Skeletal muscle tissue (tissue), 4 donors: Measurements from ENCODE around the gene ARHGAP10. TPM values are rescaled to one million over a fixed set of nuclear protein-coding genes. Genes with fewer than 3 reads are reported as not detected.

Experiments used
- H3K27ac ChIP-seq: one replicate; pipeline ENCODE4 v1.7.0; 2013; ENCODE audit warnings: mild to moderate bottlenecking, low read depth, low read length, inconsistent platforms
- H3K27me3 ChIP-seq, 3 donors: one replicate each; pipeline ENCODE4 v1.7.0; 2013; ENCODE audit warnings: low read length in 3 of 3; ENCODE audit not compliant: control insufficient read depth in 3 of 3, insufficient read depth in 3 of 3
- H3K36me3 ChIP-seq, 3 donors: one replicate each; pipeline ENCODE4 v1.7.0; 2013; ENCODE audit warnings: low read length in 3 of 3; ENCODE audit not compliant: control insufficient read depth in 3 of 3, insufficient read depth in 3 of 3
- H3K4me1 ChIP-seq, 3 donors: one replicate each; pipeline ENCODE4 v1.7.0; 2013; ENCODE audit warnings: low read length in 3 of 3, mild to moderate bottlenecking in 3 of 3; ENCODE audit not compliant: control insufficient read depth in 3 of 3, insufficient read depth in 3 of 3
- H3K4me3 ChIP-seq, 3 donors: one replicate each; pipeline ENCODE4 v1.7.0; 2013; ENCODE audit warnings: low read length in 3 of 3
- H3K9ac ChIP-seq, 3 donors: one replicate each; pipeline ENCODE4 v1.7.0; 2013; ENCODE audit warnings: low read length in 3 of 3, mild to moderate bottlenecking in 3 of 3, moderate library complexity in 2 of 3, low read depth in 1 of 3
- H3K9me3 ChIP-seq, 3 donors: one replicate each; pipeline ENCODE4 v1.7.0; 2013; ENCODE audit warnings: low read length in 3 of 3; ENCODE audit not compliant: control insufficient read depth in 3 of 3
- total RNA-seq: library from RNA; depleted of rRNA; stranded (reverse); fragments of >200 nt; gene quantifications from one replicate; pipeline ENCODE4 v1.2.3, GENCODE V29; 2014
- donor health status: Osteomylitis.

The ARHGAP10 gene
- total RNA-seq, 1 donor from 2014 or later: 88.7 TPM

GRCh38 chr4:147730333-147730732 lies 1.6 kb upstream of the ARHGAP10 start:
- H3K27me3 ChIP-seq: no peaks in the 10 kb centered on the region
- peaks cover 19 to 33% (median 22%) of the 10 kb centered on the region in 3 donors for H3K4me1 ChIP-seq
- no peak overlapping the region for H3K4me3 ChIP-seq
- H3K36me3 ChIP-seq: no peaks in the 10 kb centered on the region
- H3K9me3 ChIP-seq: no peaks in the 10 kb centered on the region
- H3K27ac ChIP-seq: no peak overlapping the region
- no peak overlapping the region for H3K9ac ChIP-seq

GRCh38 chr4:147732518-147733235 lies 789 bp downstream of the ARHGAP10 start:
- Histone ChIP-seq H3K4me3 (peak overlapping the region; percentile 90 to 95 (median 94)), H3K9me3 (no peaks in the 10 kb centered on the region), H3K27me3 (no peaks in the 10 kb centered on the region), H3K27ac (peak overlapping the region; percentile 88), H3K4me1 (peaks cover 25 to 40% (median 33%) of the 10 kb centered on the region in 3 donors), H3K36me3 (no peaks in the 10 kb centered on the region), H3K9ac (peak overlapping the region; percentile 93 to 95 (median 95))

- H3K36me3 ChIP-seq: no peaks in the 10 kb centered on the region
- H3K9me3 ChIP-seq: no peaks in the 10 kb centered on the region
- H3K27ac ChIP-seq: peak overlapping the region; percentile 88
- H3K4me3 ChIP-seq: peak overlapping the region; percentile 90 to 95 (median 94)
- H3K27me3 ChIP-seq: no peaks in the 10 kb centered on the region
- peak overlapping the region; percentile 93 to 95 (median 95) for H3K9ac ChIP-seq
- peaks cover 25 to 40% (median 38%) of the 10 kb centered on the region in 3 donors for H3K4me1 ChIP-seq
These were observed 1.9 kb downstream of the ARHGAP10 start for GRCh38 chr4:147733716-147734344.

GRCh38 chr4:147734496-147734895 lies 2.6 kb downstream of the ARHGAP10 start:
- peak overlapping the region in 2 of 3 donors; percentile 59 to 93 for H3K9ac ChIP-seq
- H3K4me3 ChIP-seq: peak overlapping the region; percentile 90 to 95 (median 94)
- no peaks in the 10 kb centered on the region for H3K36me3 ChIP-seq
- H3K9me3 ChIP-seq: no peaks in the 10 kb centered on the region
- H3K27me3 ChIP-seq: no peaks in the 10 kb centered on the region
- peak overlapping the region; percentile 88 for H3K27ac ChIP-seq
- peaks cover 28 to 44% (median 38%) of the 10 kb centered on the region in 3 donors for H3K4me1 ChIP-seq

GRCh38 chr4:147735413-147736301 lies 3.8 kb downstream of the ARHGAP10 start:
- H3K9ac ChIP-seq: peak overlapping the region in 1 of 3 donors; percentile 27
- H3K9me3 ChIP-seq: no peaks in the 10 kb centered on the region
- H3K36me3 ChIP-seq: no peaks in the 10 kb centered on the region
- H3K27ac ChIP-seq: no peak overlapping the region
- no peaks in the 10 kb centered on the region for H3K27me3 ChIP-seq
- H3K4me1 ChIP-seq: peaks cover 28 to 45% (median 38%) of the 10 kb centered on the region in 3 donors
- H3K4me3 ChIP-seq: peak overlapping the region in 1 of 3 donors; percentile 1

- no peaks in the 10 kb centered on the region for H3K36me3 ChIP-seq
- H3K9ac ChIP-seq: peak overlapping the region in 1 of 3 donors; percentile 20
- H3K4me1 ChIP-seq: peaks cover 31 to 43% (median 40%) of the 10 kb centered on the region in 3 donors
- no peak overlapping the region for H3K4me3 ChIP-seq
- H3K9me3 ChIP-seq: no peaks in the 10 kb centered on the region
- no peaks in the 10 kb centered on the region for H3K27me3 ChIP-seq
- H3K27ac ChIP-seq: peak overlapping the region; percentile 26
These were observed 4.6 kb downstream of the ARHGAP10 start for GRCh38 chr4:147736458-147736857.

- Histone ChIP-seq H3K9me3 (no peaks in the 10 kb centered on the region), H3K36me3 (no peaks in the 10 kb centered on the region), H3K9ac (no peak overlapping the region), H3K4me1 (peaks cover 33 to 44% (median 44%) of the 10 kb centered on the region in 3 donors), H3K27me3 (no peaks in the 10 kb centered on the region), H3K27ac (no peak overlapping the region), H3K4me3 (no peak overlapping the region)
These were observed 5.7 kb downstream of the ARHGAP10 start for GRCh38 chr4:147737623-147738022.

DNA sequence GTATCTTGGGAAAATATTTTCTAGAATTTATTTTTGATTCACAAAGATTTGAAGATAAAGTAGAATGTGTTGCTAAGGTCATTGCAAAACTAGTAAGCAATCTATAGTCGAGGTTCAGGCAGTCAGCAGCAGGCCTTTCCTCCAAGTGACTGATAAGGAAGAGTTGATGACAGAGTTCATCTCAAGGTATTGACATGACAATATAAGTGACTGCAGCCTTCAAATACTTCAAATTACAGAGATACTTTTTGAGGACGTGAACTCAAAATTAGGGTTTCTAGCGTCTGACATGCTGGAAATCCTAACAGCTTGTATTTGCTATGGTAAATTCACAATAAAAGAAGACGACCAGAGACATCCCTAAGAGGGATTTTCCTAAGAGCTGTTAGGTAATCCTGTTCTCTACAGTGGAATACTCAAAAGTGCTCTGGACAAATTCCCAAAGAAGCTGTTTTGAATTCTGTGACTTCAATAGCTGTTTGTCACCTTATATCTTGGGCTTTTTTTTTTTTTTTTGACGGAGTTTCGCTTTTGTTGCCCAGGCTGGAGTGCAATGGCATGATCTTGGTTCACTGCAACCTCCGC lies 7.4 kb downstream of the ARHGAP10 start:
- no peak overlapping the region for H3K4me3 ChIP-seq
- H3K9ac ChIP-seq: no peak overlapping the region
- no peak overlapping the region for H3K27ac ChIP-seq
- H3K27me3 ChIP-seq: no peaks in the 10 kb centered on the region
- no peaks in the 10 kb centered on the region for H3K9me3 ChIP-seq
- H3K36me3 ChIP-seq: peaks cover 0 to 2% (median 0%) of the 10 kb centered on the region in 3 donors
- peaks cover 16 to 35% (median 30%) of the 10 kb centered on the region in 3 donors for H3K4me1 ChIP-seq

DNA sequence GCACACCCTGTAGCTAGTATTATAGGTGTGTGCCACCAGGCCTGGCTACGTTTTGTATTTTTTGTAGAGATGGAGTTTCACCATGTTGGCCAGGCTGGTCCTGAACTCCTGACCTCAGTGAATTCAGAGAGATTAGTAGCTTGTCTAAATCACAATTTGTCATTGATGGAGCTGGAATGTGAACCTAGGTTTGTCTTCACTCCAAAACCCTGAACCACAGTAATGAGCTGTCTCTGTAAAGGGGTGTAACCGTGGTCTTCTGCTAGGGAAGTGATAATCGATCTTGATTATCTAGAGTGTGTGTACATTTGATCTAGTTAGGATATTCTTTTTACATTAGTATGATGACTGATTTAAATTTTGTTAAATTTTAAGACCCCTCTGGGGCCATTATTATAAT lies 8.3 kb downstream of the ARHGAP10 start:
- Histone ChIP-seq H3K4me3 (no peak overlapping the region), H3K36me3 (peaks cover 0 to 3% (median 2%) of the 10 kb centered on the region in 3 donors), H3K9ac (no peak overlapping the region), H3K27ac (no peak overlapping the region), H3K9me3 (no peaks in the 10 kb centered on the region), H3K27me3 (no peaks in the 10 kb centered on the region), H3K4me1 (peaks cover 11 to 29% (median 27%) of the 10 kb centered on the region in 3 donors)
